Thoracic aorta (tissue), 2 donors: Measurements from ENCODE around the gene EPHA5. TPM values are rescaled to one million over a fixed set of nuclear protein-coding genes. Genes with fewer than 3 reads are reported as not detected.

Experiments used
- ATAC-seq: fragments of 150-250 bp; one replicate; pipeline ENCODE4 v1.8.0; 2017; ENCODE audit warnings: low read depth; ENCODE audit not compliant: insufficient number of reproducible peaks, low FRiP score
- DNase-seq: peaks from one replicate; pipeline ENCODE4 v3.0.0-alpha.2; 2020; ENCODE audit warnings: low spot score
- H3K27ac ChIP-seq, 2 donors: fragments of 200-600 bp; sonication (generic); 1 replicate in 1 of 2; 2 replicates in 1 of 2; pipeline ENCODE4 v1.5.1; 2016; ENCODE audit warnings: mild to moderate bottlenecking in 2 of 2, moderate library complexity in 2 of 2
- H3K27me3 ChIP-seq: fragments of 200-600 bp; sonication (generic); replicated peaks from 2 replicates; pipeline ENCODE4 v1.6.0; 2016; ENCODE audit warnings: mild to moderate bottlenecking; ENCODE audit not compliant: insufficient read depth
- H3K36me3 ChIP-seq: fragments of 200-600 bp; sonication (generic); one replicate; pipeline ENCODE4 v1.5.1; 2016
- H3K4me1 ChIP-seq, 2 donors: fragments of 200-600 bp; sonication (generic); 1 replicate in 1 of 2; 2 replicates in 1 of 2; pipeline versions ENCODE4 v1.5.1 to v1.6.0; 2016; ENCODE audit warnings: low read depth in 2 of 2, mild to moderate bottlenecking in 1 of 2; ENCODE audit not compliant: control insufficient read depth in 1 of 2
- H3K4me3 ChIP-seq: fragments of 200-600 bp; sonication (generic); 2 replicates; pipeline ENCODE4 v1.5.1; 2016; ENCODE audit warnings: mild to moderate bottlenecking
- H3K9me3 ChIP-seq: fragments of 200-600 bp; sonication (generic); 2 replicates; pipeline ENCODE4 v1.5.1; 2016
- CTCF ChIP-seq: fragments of 200-600 bp; sonication (generic); IDR thresholded peaks from one replicate; pipeline ENCODE4 v1.5.1; 2019; ENCODE audit warnings: antibody characterized with exemption
- total RNA-seq, 2 donors: library from RNA; depleted of rRNA; stranded (reverse); fragments of >200 nt; gene quantifications; one replicate each; pipeline versions ENCODE4 v1.1.0 to v1.2.3, GENCODE V29; 2016

EPHA5 gene
- total RNA-seq, 2 donors from 2014 or later: 0.27 to 0.92 TPM

GRCh38 chr4:65437102-65437501, 233.2 kb downstream of the EPHA5 start:
- no peaks in the 10 kb centered on the region for H3K27me3 ChIP-seq
- no peak for ATAC-seq
- H3K4me3 ChIP-seq: no peak overlapping the region
- H3K36me3 ChIP-seq: no peaks in the 10 kb centered on the region
- no peak overlapping the region for H3K27ac ChIP-seq
- no peaks in the 10 kb centered on the region for H3K9me3 ChIP-seq
- H3K4me1 ChIP-seq: no peaks in the 10 kb centered on the region
- no peak for DNase-seq
- TF ChIP-seq CTCF: no peak

- Histone ChIP-seq H3K36me3 (no peaks in the 10 kb centered on the region), H3K4me3 (no peak overlapping the region), H3K9me3 (no peaks in the 10 kb centered on the region), H3K4me1 (no peaks in the 10 kb centered on the region), H3K27ac (no peak overlapping the region), H3K27me3 (no peaks in the 10 kb centered on the region)
- TF ChIP-seq CTCF: no peak
- ATAC-seq (no peak), DNase-seq (no peak)
Measured at GRCh38 chr4:65422109-65422508, 248.2 kb downstream of the EPHA5 start.

GRCh38 chr4:65420036-65420435, 250.3 kb downstream of the EPHA5 start:
- Histone ChIP-seq H3K9me3 (no peaks in the 10 kb centered on the region), H3K27ac (no peak overlapping the region), H3K4me3 (no peak overlapping the region), H3K4me1 (no peaks in the 10 kb centered on the region), H3K36me3 (no peaks in the 10 kb centered on the region), H3K27me3 (no peaks in the 10 kb centered on the region)
- no peak for TF ChIP-seq CTCF
- ATAC-seq (no peak), DNase-seq (no peak)

- no peak for DNase-seq
- H3K27me3 ChIP-seq: no peaks in the 10 kb centered on the region
- no peak for TF ChIP-seq CTCF
- H3K27ac ChIP-seq: no peak overlapping the region
- H3K4me1 ChIP-seq: no peaks in the 10 kb centered on the region
- ATAC-seq: no peak
- H3K36me3 ChIP-seq: no peaks in the 10 kb centered on the region
- no peaks in the 10 kb centered on the region for H3K9me3 ChIP-seq
- no peak overlapping the region for H3K4me3 ChIP-seq
Measured at GRCh38 chr4:65416891-65417290, 253.4 kb downstream of the EPHA5 start.

GRCh38 chr4:65407483-65407882, 262.8 kb downstream of the EPHA5 start:
- DNase-seq (no peak), ATAC-seq (no peak)
- Histone ChIP-seq H3K36me3 (no peaks in the 10 kb centered on the region), H3K27ac (no peak overlapping the region), H3K4me3 (no peak overlapping the region), H3K27me3 (no peaks in the 10 kb centered on the region), H3K4me1 (no peaks in the 10 kb centered on the region), H3K9me3 (no peaks in the 10 kb centered on the region)
- no peak for TF ChIP-seq CTCF
